ENCODE data around the gene RABGAP1L.

RABGAP1L gene

DNA sequence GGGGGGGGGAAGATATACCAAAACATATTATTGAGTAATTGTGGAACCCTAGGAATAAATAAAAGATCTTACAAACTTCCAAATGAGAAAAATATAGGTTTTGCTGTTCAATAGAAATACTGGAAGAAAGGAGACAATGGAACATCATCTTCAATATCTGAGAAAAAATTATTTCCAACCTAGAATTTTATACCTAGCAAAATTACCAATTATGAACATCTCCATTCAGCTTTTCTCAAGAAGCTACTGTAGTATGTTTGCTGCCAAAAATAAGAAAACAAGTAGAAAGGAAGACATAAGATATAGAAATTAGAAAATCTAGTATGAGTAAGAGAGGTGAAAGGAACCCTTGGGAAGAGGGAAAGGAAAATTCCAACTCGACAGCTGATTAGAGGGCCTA, 372.4 kb downstream of the RABGAP1L start:
- Histone ChIP-seq H3K36me3 (ENCODE audit: control insufficient read depth in 2 of 2, insufficient read depth in 1 of 2, low read length in 2 of 2) (no peaks in the 10 kb centered on the region), H3K27ac (ENCODE audit: extremely low read depth, low read depth, low read length) (no peak overlapping the region), H3K4me3 (ENCODE audit: low read depth, low read length) (no peak overlapping the region), H3K9me3 (ENCODE audit: control insufficient read depth, insufficient read depth, low read depth, low read length) (no peaks in the 10 kb centered on the region), H3K4me1 (ENCODE audit: control insufficient read depth, insufficient read depth, low read length) (no peaks in the 10 kb centered on the region)
- POLR2A ChIA-PET: no interaction called here
- CTCF ChIA-PET: no interaction called here
- TF ChIP-seq ZBTB21 (tag by site-specific recombination; IDR thresholded peaks at IDR 0.05): no peak
- TF ChIP-seq, protein P1, sequence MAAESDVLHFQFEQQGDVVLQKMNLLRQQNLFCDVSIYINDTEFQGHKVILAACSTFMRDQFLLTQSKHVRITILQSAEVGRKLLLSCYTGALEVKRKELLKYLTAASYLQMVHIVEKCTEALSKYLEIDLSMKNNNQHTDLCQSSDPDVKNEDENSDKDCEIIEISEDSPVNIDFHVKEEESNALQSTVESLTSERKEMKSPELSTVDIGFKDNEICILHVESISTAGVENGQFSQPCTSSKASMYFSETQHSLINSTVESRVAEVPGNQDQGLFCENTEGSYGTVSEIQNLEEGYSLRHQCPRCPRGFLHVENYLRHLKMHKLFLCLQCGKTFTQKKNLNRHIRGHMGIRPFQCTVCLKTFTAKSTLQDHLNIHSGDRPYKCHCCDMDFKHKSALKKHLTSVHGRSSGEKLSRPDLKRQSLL (tag by site-specific recombination; IDR thresholded peaks at IDR 0.05): no peak

DNA sequence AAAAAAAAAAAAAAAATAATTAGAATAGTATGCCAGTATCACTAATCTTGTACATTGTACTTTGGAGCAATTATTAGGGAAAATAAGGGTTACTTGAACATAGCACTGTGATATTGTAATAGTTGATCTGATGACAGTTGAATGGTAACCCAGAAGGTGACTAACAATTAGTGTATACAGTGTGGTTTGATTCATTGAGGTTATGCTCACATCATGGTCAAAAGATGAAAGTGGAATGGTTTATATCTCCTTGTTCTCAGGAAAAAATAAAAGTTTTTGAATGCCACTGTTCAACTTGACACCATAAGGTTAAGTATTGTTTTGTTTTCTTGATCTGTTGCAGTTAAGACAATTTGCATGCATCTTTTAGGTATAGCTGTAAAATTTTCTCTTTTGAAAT, 375.5 kb downstream of the RABGAP1L start:
- CTCF ChIA-PET: no interaction called here
- POLR2A ChIA-PET: no interaction called here
- no peaks in the 10 kb centered on the region for H3K36me3 ChIP-seq (ENCODE audit: control insufficient read depth in 2 of 2, insufficient read depth in 1 of 2, low read length in 2 of 2)
- no peaks in the 10 kb centered on the region for H3K4me1 ChIP-seq (ENCODE audit: control insufficient read depth, insufficient read depth, low read length)
- no peaks in the 10 kb centered on the region for H3K9me3 ChIP-seq (ENCODE audit: control insufficient read depth, insufficient read depth, low read depth, low read length)
- no peak overlapping the region for H3K27ac ChIP-seq (ENCODE audit: extremely low read depth, low read depth, low read length)
- no peak overlapping the region for H3K4me3 ChIP-seq (ENCODE audit: low read depth, low read length)
- no peak for TF ChIP-seq ZNF423 (tag by site-specific recombination; IDR thresholded peaks at IDR 0.05)
- TF ChIP-seq ZFP69B (tag by site-specific recombination; IDR thresholded peaks at IDR 0.05): no peak
- TF ChIP-seq, protein P2, sequence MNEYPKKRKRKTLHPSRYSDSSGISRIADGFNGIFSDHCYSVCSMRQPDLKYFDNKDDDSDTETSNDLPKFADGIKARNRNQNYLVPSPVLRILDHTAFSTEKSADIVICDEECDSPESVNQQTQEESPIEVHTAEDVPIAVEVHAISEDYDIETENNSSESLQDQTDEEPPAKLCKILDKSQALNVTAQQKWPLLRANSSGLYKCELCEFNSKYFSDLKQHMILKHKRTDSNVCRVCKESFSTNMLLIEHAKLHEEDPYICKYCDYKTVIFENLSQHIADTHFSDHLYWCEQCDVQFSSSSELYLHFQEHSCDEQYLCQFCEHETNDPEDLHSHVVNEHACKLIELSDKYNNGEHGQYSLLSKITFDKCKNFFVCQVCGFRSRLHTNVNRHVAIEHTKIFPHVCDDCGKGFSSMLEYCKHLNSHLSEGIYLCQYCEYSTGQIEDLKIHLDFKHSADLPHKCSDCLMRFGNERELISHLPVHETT (tag by site-specific recombination; IDR thresholded peaks at IDR 0.05): no peak
- no peak for TF ChIP-seq ZNF621 (tag by site-specific recombination; IDR thresholded peaks at IDR 0.05)
- TF ChIP-seq ZNF2 (tag by site-specific recombination; IDR thresholded peaks at IDR 0.05): no peak
- no peak for TF ChIP-seq ZNF677 (tag by site-specific recombination; IDR thresholded peaks at IDR 0.05)
- TF ChIP-seq, protein P3, sequence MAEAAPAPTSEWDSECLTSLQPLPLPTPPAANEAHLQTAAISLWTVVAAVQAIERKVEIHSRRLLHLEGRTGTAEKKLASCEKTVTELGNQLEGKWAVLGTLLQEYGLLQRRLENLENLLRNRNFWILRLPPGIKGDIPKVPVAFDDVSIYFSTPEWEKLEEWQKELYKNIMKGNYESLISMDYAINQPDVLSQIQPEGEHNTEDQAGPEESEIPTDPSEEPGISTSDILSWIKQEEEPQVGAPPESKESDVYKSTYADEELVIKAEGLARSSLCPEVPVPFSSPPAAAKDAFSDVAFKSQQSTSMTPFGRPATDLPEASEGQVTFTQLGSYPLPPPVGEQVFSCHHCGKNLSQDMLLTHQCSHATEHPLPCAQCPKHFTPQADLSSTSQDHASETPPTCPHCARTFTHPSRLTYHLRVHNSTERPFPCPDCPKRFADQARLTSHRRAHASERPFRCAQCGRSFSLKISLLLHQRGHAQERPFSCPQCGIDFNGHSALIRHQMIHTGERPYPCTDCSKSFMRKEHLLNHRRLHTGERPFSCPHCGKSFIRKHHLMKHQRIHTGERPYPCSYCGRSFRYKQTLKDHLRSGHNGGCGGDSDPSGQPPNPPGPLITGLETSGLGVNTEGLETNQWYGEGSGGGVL (tag by site-specific recombination; IDR thresholded peaks at IDR 0.05): no peak
- TF ChIP-seq ZNF571 (tag by site-specific recombination; IDR thresholded peaks at IDR 0.05): no peak
- no peak for TF ChIP-seq ZBTB17 (tag by site-specific recombination; IDR thresholded peaks at IDR 0.05)
- no peak for TF ChIP-seq ZNF266 (tag by site-specific recombination; IDR thresholded peaks at IDR 0.05; ENCODE audit: low read depth)
- no peak for TF ChIP-seq ZBTB48 (tag by site-specific recombination; IDR thresholded peaks at IDR 0.05)
- TF ChIP-seq ZNF169 (tag by site-specific recombination; IDR thresholded peaks at IDR 0.05): no peak
- TF ChIP-seq OVOL3 (tag by site-specific recombination; IDR thresholded peaks at IDR 0.05): no peak
- no peak for TF ChIP-seq ZNF776 (tag by site-specific recombination; IDR thresholded peaks at IDR 0.05; ENCODE audit: borderline replicate concordance)
- TF ChIP-seq, protein P4, sequence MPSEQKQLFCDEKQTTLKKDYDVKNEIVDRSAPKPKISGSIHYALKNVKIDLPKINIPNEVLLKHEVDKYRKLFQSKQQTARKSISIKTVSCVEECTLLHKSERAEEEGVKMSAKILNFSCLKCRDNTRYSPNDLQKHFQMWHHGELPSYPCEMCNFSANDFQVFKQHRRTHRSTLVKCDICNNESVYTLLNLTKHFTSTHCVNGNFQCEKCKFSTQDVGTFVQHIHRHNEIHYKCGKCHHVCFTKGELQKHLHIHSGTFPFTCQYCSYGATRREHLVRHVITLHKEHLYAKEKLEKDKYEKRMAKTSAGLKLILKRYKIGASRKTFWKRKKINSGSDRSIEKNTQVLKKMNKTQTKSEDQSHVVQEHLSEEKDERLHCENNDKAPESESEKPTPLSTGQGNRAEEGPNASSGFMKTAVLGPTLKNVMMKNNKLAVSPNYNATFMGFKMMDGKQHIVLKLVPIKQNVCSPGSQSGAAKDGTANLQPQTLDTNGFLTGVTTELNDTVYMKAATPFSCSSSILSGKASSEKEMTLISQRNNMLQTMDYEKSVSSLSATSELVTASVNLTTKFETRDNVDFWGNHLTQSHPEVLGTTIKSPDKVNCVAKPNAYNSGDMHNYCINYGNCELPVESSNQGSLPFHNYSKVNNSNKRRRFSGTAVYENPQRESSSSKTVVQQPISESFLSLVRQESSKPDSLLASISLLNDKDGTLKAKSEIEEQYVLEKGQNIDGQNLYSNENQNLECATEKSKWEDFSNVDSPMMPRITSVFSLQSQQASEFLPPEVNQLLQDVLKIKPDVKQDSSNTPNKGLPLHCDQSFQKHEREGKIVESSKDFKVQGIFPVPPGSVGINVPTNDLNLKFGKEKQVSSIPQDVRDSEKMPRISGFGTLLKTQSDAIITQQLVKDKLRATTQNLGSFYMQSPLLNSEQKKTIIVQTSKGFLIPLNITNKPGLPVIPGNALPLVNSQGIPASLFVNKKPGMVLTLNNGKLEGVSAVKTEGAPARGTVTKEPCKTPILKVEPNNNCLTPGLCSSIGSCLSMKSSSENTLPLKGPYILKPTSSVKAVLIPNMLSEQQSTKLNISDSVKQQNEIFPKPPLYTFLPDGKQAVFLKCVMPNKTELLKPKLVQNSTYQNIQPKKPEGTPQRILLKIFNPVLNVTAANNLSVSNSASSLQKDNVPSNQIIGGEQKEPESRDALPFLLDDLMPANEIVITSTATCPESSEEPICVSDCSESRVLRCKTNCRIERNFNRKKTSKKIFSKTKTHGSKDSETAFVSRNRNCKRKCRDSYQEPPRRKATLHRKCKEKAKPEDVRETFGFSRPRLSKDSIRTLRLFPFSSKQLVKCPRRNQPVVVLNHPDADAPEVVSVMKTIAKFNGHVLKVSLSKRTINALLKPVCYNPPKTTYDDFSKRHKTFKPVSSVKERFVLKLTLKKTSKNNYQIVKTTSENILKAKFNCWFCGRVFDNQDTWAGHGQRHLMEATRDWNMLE (tag by site-specific recombination; conservative IDR thresholded peaks at IDR 0.05; ENCODE audit: low read depth): no peak
- TF ChIP-seq ZNF202 (tag by site-specific recombination; IDR thresholded peaks at IDR 0.05; ENCODE audit: borderline replicate concordance): no peak
- TF ChIP-seq, protein P5, sequence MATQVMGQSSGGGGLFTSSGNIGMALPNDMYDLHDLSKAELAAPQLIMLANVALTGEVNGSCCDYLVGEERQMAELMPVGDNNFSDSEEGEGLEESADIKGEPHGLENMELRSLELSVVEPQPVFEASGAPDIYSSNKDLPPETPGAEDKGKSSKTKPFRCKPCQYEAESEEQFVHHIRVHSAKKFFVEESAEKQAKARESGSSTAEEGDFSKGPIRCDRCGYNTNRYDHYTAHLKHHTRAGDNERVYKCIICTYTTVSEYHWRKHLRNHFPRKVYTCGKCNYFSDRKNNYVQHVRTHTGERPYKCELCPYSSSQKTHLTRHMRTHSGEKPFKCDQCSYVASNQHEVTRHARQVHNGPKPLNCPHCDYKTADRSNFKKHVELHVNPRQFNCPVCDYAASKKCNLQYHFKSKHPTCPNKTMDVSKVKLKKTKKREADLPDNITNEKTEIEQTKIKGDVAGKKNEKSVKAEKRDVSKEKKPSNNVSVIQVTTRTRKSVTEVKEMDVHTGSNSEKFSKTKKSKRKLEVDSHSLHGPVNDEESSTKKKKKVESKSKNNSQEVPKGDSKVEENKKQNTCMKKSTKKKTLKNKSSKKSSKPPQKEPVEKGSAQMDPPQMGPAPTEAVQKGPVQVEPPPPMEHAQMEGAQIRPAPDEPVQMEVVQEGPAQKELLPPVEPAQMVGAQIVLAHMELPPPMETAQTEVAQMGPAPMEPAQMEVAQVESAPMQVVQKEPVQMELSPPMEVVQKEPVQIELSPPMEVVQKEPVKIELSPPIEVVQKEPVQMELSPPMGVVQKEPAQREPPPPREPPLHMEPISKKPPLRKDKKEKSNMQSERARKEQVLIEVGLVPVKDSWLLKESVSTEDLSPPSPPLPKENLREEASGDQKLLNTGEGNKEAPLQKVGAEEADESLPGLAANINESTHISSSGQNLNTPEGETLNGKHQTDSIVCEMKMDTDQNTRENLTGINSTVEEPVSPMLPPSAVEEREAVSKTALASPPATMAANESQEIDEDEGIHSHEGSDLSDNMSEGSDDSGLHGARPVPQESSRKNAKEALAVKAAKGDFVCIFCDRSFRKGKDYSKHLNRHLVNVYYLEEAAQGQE (tag by site-specific recombination; IDR thresholded peaks at IDR 0.05): no peak
- no peak for TF ChIP-seq ZNF585B (tag by site-specific recombination; IDR thresholded peaks at IDR 0.05)

Data from HEK293 (cell line).